K562 (cell line): Measurements from ENCODE around the gene SPTLC1. TPM values are rescaled to one million over a fixed set of nuclear protein-coding genes. Genes with fewer than 3 reads are reported as not detected.
A peak's percentile ranks its signal among the peaks of the same experiment; 100 is the strongest.

Experiments used
- ARNT ChIP-seq, 2 experiments: fragments of 450-650 bp; IDR thresholded peaks; 2 replicates each; pipeline ENCODE4 v1.6.1; 2016; ENCODE audit warnings: mild to moderate bottlenecking in 1 of 2
- EGR1 ChIP-seq: fragments of 450-650 bp; conservative IDR thresholded peaks from 2 replicates; pipeline ENCODE4 v1.6.1; 2017; ENCODE audit warnings: mild to moderate bottlenecking
- GTF3C2 ChIP-seq: IDR thresholded peaks from 3 replicates; pipeline ENCODE4 v1.6.1; 2011; ENCODE audit warnings: borderline replicate concordance, mild to moderate bottlenecking, moderate library complexity; ENCODE audit not compliant: insufficient read length; ENCODE audit errors: extremely low read depth
- HDAC2 ChIP-seq: fragments of 450-650 bp; IDR thresholded peaks from 2 replicates; pipeline ENCODE4 v1.6.1; 2016; ENCODE audit warnings: mild to moderate bottlenecking
- HMG20A ChIP-seq: fragments of 450-650 bp; formaldehyde crosslinking; conservative IDR thresholded peaks from 2 replicates; pipeline ENCODE4 v1.4.0; 2020; ENCODE audit warnings: mild to moderate bottlenecking, mixed read lengths
- KDM5B ChIP-seq: fragments of 200-600 bp; sonication (generic); IDR thresholded peaks from 2 replicates; pipeline ENCODE4 v1.6.1; 2012; ENCODE audit warnings: low read depth, mild to moderate bottlenecking, moderate library complexity, low read length, control low read depth, inconsistent platforms; ENCODE audit not compliant: insufficient replicate concordance
- MCM7 ChIP-seq, 2 experiments: fragments of 450-650 bp; IDR thresholded peaks; 2 replicates each; pipeline ENCODE4 v1.6.1; 2016 to 2018
- NCOA1 ChIP-seq: fragments of 450-650 bp; IDR thresholded peaks from 2 replicates; pipeline ENCODE4 v1.6.1; 2016; ENCODE audit warnings: low read depth
- RERE ChIP-seq: sonication (generic); formaldehyde crosslinking; IDR thresholded peaks from 2 replicates; pipeline ENCODE4 v1.8.0; 2023; ENCODE audit warnings: missing genetic modification reagents, mild to moderate bottlenecking, borderline replicate concordance
- TFE3 ChIP-seq: fragments of 450-650 bp; formaldehyde crosslinking; IDR thresholded peaks from 2 replicates; pipeline ENCODE4 v1.4.0; 2020; ENCODE audit warnings: mild to moderate bottlenecking, mixed read lengths
- ZBTB5 ChIP-seq: fragments of 450-650 bp; IDR thresholded peaks from 2 replicates; pipeline ENCODE4 v1.6.1; 2017; ENCODE audit warnings: antibody characterized with exemption
- ZNF165 ChIP-seq: fragments of 250-450 bp; sonication (Bioruptor Pico); IDR thresholded peaks from 2 replicates; pipeline ENCODE4 v1.4.0; 2020; ENCODE audit warnings: borderline replicate concordance
- ZNF282 ChIP-seq: sonication (generic); formaldehyde crosslinking; IDR thresholded peaks from 2 replicates; pipeline ENCODE4 v1.8.1; 2023; ENCODE audit warnings: missing genetic modification reagents
- ZSCAN29 ChIP-seq: fragments of 450-650 bp; IDR thresholded peaks from 2 replicates; pipeline ENCODE4 v1.6.1; 2017
- polyA plus RNA-seq, 8 experiments: library from polyadenylated mRNA; depleted of rRNA in 4 of 8; stranded (reverse) in 5 of 8; unstranded in 3 of 8; fragments of >200 nt; fragmentation: Nextera tagmentation in 2 of 8; fragmentation: Illumina TruSeq in 1 of 8; extraction: Ambion mirVana in 2 of 8; extraction: Trizol in 1 of 8; gene quantifications; 2 replicates each; pipeline versions ENCODE4 v1.2.1 to v1.2.3, GENCODE V29; 2011 to 2014; ENCODE audit warnings: inconsistent platforms in 1 of 8, missing spikeins in 1 of 8
- total RNA-seq, 7 experiments: library from RNA; depleted of rRNA in 6 of 7; stranded (reverse); fragments of >200 nt in 6 of 7; fragmentation: Illumina TruSeq in 2 of 7; extraction: Trizol in 2 of 7; gene quantifications; 2 replicates each; pipeline versions ENCODE4 v1.2.1 to v1.2.3, GENCODE V29; 2011 to 2021; ENCODE audit warnings: low replicate concordance in 1 of 7

The SPTLC1 gene
- total and polyA plus RNA-seq, 9 of the 15 experiments (the other 6 are each of a cell fraction or from before 2014, with no cell fraction given) = 58.8 to 125 (median 84.5) TPM

GRCh38 chr9:92147030-92147851 lies 32.0 kb upstream of the SPTLC1 start (continued):
- no peak for TF ChIP-seq TFE3 (CRISPR knock-in tag)
- no peak for TF ChIP-seq ZNF282 (CRISPR knock-in tag)
- TF ChIP-seq HMG20A (CRISPR knock-in tag) = no peak
- peak; percentile 78 to 83 for TF ChIP-seq ARNT (IDR thresholded peaks at IDR 0.05)
- TF ChIP-seq HDAC2 = peak; percentile 96
- TF ChIP-seq MCM7 (IDR thresholded peaks at IDR 0.05) = 0 out of 4 replicates have a peak, but pooled peaks of 1 of the 2 experiments have one; percentile 22
- TF ChIP-seq ZNF165 (CRISPR knock-in tag) = no peak
- peak; percentile 92 for TF ChIP-seq EGR1
- TF ChIP-seq KDM5B = peak; percentile 35
- TF ChIP-seq ZBTB5 = peak; percentile 67; the same call in 1 of the 2 replicates
- TF ChIP-seq GTF3C2 = no peak
- peak; percentile 68 for TF ChIP-seq NCOA1
- no peak for TF ChIP-seq RERE (CRISPR knock-in tag)
- TF ChIP-seq ZSCAN29 = peak; percentile 87
